Activated T-helper 1 cell treated with anti-CD3 and anti-CD28 coated beads, Interleukin-12 subunit alpha, Interleukin-12 subunit beta, Interleukin-2, Interleukin-4 antibody, amounts not matched to agents 30 ng/mL and 10 ng/mL and 1 ng/mL, durations not matched to agents 14 hours and 24 hours and 36 hours (primary cell): ENCODE results near the gene IREB2. TPM values are rescaled to one million over a fixed set of nuclear protein-coding genes. Genes with fewer than 3 reads are reported as not detected.

Experiments
- DNase-seq: peaks from one replicate; pipeline ENCODE4 v3.0.0; 2021; ENCODE audit warnings: low spot score
- H3K27ac Mint-ChIP-seq: one replicate; pipeline ENCODE4 v1.8.0; 2021; ENCODE audit warnings: mild to moderate bottlenecking, mixed read lengths
- H3K27me3 Mint-ChIP-seq: one replicate; pipeline ENCODE4 v1.8.0; 2022; ENCODE audit warnings: mild to moderate bottlenecking, moderate library complexity, mixed read lengths; ENCODE audit not compliant: insufficient read depth
- H3K36me3 Mint-ChIP-seq: one replicate; pipeline ENCODE4 v1.8.0; 2021; ENCODE audit warnings: low read depth, mixed read lengths
- H3K4me1 Mint-ChIP-seq: one replicate; pipeline ENCODE4 v1.8.0; 2021; ENCODE audit warnings: low read depth, mixed read lengths
- H3K4me3 Mint-ChIP-seq: one replicate; pipeline ENCODE4 v1.8.0; 2021; ENCODE audit warnings: mild to moderate bottlenecking, moderate library complexity, mixed read lengths
- H3K9me3 Mint-ChIP-seq: one replicate; pipeline ENCODE4 v1.8.0; 2021; ENCODE audit warnings: mixed read lengths
- intact Hi-C: fragments of 100-400 bp; cut with micrococcal nuclease; formaldehyde crosslinking; loops from one replicate; pipeline ENCODE4 v1.15.1; 2024
- total RNA-seq: library from RNA; stranded (reverse); gene quantifications from 2 replicates; pipeline ENCODE4 v1.2.3, GENCODE V29; 2022

The IREB2 gene, protein sequence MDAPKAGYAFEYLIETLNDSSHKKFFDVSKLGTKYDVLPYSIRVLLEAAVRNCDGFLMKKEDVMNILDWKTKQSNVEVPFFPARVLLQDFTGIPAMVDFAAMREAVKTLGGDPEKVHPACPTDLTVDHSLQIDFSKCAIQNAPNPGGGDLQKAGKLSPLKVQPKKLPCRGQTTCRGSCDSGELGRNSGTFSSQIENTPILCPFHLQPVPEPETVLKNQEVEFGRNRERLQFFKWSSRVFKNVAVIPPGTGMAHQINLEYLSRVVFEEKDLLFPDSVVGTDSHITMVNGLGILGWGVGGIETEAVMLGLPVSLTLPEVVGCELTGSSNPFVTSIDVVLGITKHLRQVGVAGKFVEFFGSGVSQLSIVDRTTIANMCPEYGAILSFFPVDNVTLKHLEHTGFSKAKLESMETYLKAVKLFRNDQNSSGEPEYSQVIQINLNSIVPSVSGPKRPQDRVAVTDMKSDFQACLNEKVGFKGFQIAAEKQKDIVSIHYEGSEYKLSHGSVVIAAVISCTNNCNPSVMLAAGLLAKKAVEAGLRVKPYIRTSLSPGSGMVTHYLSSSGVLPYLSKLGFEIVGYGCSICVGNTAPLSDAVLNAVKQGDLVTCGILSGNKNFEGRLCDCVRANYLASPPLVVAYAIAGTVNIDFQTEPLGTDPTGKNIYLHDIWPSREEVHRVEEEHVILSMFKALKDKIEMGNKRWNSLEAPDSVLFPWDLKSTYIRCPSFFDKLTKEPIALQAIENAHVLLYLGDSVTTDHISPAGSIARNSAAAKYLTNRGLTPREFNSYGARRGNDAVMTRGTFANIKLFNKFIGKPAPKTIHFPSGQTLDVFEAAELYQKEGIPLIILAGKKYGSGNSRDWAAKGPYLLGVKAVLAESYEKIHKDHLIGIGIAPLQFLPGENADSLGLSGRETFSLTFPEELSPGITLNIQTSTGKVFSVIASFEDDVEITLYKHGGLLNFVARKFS
- 98.0 and 103 TPM in 2 replicates for total RNA-seq

DNA sequence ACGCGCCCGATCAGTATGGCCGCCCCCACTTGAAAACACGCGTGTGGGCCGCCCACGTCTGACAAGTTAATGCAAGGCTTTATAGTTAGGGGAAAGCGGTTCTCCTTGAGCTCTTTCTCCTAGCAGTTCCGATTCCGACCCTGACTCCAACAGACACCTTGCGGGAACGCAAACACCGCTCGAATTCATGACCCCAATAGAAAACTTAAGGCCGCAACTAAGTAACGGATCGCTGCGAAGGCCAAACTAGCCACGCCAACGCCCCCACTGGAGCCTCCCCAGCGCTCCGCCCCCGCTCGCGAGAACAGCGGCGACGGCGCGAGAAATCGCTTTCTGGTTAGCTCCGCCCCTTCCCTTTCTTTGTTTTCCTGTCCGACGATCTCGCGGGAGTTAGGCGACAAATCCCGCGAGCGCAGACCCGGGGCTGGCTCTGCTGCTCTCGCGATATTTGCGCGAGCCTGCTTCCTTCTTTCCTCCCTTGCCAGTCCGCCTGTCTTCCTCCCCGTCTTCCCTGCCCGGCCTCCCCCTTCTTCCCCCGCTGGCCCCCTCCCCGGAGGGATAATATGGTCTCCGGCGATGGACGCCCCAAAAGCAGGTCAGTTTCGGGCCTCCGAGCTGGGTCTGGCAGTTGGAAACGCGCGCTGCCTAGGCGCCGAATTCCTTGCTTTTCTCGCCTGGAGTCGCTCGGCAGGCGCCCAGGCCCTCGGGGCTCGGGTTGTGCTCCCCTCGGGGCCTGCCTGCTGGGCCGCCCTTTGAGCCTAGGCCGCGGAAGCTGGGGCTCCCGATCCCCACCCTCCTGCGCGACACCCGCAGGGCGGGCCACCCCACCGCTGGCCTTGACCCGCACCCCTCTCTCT, at the start of gene IREB2:
IREB2 (plus strand) TSS at position 455 of the 857 bp plus-strand sequence; CDS start at position 577, 122 bp downstream.
- H3K4me1 Mint-ChIP-seq: peaks cover 40% of the 10 kb centered on the region
- intact Hi-C loops: loop anchor here (1.0 to 5.0 kb wide), 7 partner anchors 69 to 1506 kb away; partner anchors contain the start of genes HYKK, IDH3A, PSMA4 and RCN2
- H3K36me3 Mint-ChIP-seq: peaks cover 16% of the 10 kb centered on the region
- H3K27ac Mint-ChIP-seq: peak within 1 kb of the TSS; percentile 96
- DNase-seq: peak; percentile 98
- peak within 1 kb of the TSS; percentile 90 for H3K4me3 Mint-ChIP-seq
- no peaks in the 10 kb centered on the region for H3K9me3 Mint-ChIP-seq
- peaks cover 4% of the 10 kb centered on the region for H3K27me3 Mint-ChIP-seq

- Mint-ChIP-seq H3K4me3 (no peak overlapping the region), H3K27me3 (peaks cover 4% of the 10 kb centered on the region), H3K36me3 (no peaks in the 10 kb centered on the region), H3K4me1 (no peaks in the 10 kb centered on the region), H3K9me3 (no peaks in the 10 kb centered on the region), H3K27ac (no peak overlapping the region)
- intact Hi-C loops: no loop called here
- DNase-seq: no peak
Observed at GRCh38 chr15:78388865-78389264, 49.2 kb upstream of the IREB2 start.

DNA sequence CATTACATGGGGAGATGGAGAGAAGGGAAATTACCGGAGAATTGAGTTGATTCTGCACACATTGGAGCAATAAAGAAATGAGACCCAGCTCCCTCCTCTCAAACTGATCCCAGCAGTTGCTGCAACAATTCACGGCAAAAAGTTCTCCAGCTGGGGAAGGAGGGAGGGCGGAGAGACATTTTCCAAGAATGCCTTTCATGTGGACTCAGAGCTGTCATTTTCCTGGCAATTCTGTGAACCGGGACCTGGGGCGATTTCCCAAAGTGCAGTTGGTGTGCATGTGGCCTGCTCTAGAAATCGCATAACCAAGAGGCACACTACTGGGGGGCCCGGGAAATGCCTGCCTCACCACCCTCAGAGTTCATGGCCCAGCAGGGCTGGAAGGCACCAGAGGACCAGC, 48.7 kb upstream of the IREB2 start:
- Mint-ChIP-seq H3K4me3 (no peak overlapping the region), H3K4me1 (no peaks in the 10 kb centered on the region), H3K27ac (no peak overlapping the region), H3K36me3 (no peaks in the 10 kb centered on the region), H3K9me3 (no peaks in the 10 kb centered on the region), H3K27me3 (peaks cover 4% of the 10 kb centered on the region)
- intact Hi-C loops: no loop called here
- no peak for DNase-seq

DNA sequence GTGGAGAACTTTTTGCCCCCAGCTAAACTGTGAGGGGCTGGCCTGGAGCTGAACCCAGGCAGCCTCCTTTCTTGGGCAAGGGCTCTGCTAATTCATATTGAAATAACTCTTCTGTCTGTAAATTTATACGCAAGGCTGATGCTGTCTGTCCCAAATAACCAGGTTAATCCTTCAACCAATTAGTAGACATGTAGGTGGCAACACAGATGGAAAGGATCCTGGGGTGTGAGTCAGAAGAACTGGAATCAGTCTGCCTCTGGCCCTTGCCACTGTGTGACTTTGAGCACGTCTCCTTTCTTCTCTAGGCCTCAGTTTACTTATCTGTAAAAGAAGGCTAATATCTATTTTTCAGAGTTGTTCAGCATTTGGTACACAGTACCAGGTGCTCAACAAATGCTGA, 48.3 kb upstream of the IREB2 start:
- Mint-ChIP-seq H3K4me3 (no peak overlapping the region), H3K4me1 (no peaks in the 10 kb centered on the region), H3K27ac (no peak overlapping the region), H3K9me3 (no peaks in the 10 kb centered on the region), H3K36me3 (no peaks in the 10 kb centered on the region), H3K27me3 (peaks cover 4% of the 10 kb centered on the region)
- no peak for DNase-seq
- intact Hi-C loops: no loop called here

GRCh38 chr15:78390242-78390641, 47.8 kb upstream of the IREB2 start:
- H3K4me1 Mint-ChIP-seq: no peaks in the 10 kb centered on the region
- H3K9me3 Mint-ChIP-seq: no peaks in the 10 kb centered on the region
- intact Hi-C loops: no loop called here
- DNase-seq: no peak
- peaks cover 4% of the 10 kb centered on the region for H3K27me3 Mint-ChIP-seq
- H3K4me3 Mint-ChIP-seq: no peak overlapping the region
- H3K27ac Mint-ChIP-seq: no peak overlapping the region
- no peaks in the 10 kb centered on the region for H3K36me3 Mint-ChIP-seq

GRCh38 chr15:78390826-78391225, 47.2 kb upstream of the IREB2 start:
- H3K4me1 Mint-ChIP-seq: no peaks in the 10 kb centered on the region
- H3K4me3 Mint-ChIP-seq: no peak overlapping the region
- no peaks in the 10 kb centered on the region for H3K9me3 Mint-ChIP-seq
- no peaks in the 10 kb centered on the region for H3K36me3 Mint-ChIP-seq
- intact Hi-C loops: no loop called here
- DNase-seq: no peak
- H3K27ac Mint-ChIP-seq: no peak overlapping the region
- H3K27me3 Mint-ChIP-seq: peaks cover 4% of the 10 kb centered on the region

DNA sequence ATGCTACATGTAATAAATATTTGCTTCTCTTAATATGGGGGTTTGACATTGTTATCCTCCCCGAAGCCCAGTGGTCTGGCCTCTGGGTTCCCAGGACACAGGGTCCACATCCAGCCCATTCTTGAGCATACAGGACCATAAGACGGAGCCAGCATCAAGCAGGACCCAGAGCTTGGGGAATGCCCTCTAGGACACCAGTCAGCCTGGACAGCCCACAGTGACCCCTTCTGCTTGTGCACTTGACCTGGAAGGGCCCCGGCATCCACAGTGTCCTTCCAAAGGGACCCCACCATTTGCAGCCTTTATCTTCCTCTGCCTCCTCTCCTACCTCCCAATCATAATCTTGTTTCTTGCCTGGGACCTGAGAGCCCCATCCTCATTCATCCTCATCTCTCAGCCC, 46.2 kb upstream of the IREB2 start:
- no peak for DNase-seq
- Mint-ChIP-seq H3K4me3 (no peak overlapping the region), H3K27ac (no peak overlapping the region), H3K36me3 (no peaks in the 10 kb centered on the region), H3K9me3 (no peaks in the 10 kb centered on the region), H3K27me3 (peaks cover 2% of the 10 kb centered on the region), H3K4me1 (no peaks in the 10 kb centered on the region)
- intact Hi-C loops: no loop called here

GRCh38 chr15:78392430-78392829, 45.6 kb upstream of the IREB2 start:
- no peaks in the 10 kb centered on the region for H3K9me3 Mint-ChIP-seq
- intact Hi-C loops: no loop called here
- DNase-seq: no peak
- H3K27me3 Mint-ChIP-seq: peaks cover 2% of the 10 kb centered on the region
- H3K36me3 Mint-ChIP-seq: no peaks in the 10 kb centered on the region
- no peak overlapping the region for H3K27ac Mint-ChIP-seq
- no peak overlapping the region for H3K4me3 Mint-ChIP-seq
- H3K4me1 Mint-ChIP-seq: no peaks in the 10 kb centered on the region

GRCh38 chr15:78393137-78393536, 44.9 kb upstream of the IREB2 start:
- Mint-ChIP-seq H3K4me1 (no peaks in the 10 kb centered on the region), H3K4me3 (no peak overlapping the region), H3K27ac (no peak overlapping the region), H3K36me3 (no peaks in the 10 kb centered on the region), H3K27me3 (no peaks in the 10 kb centered on the region), H3K9me3 (no peaks in the 10 kb centered on the region)
- no peak for DNase-seq
- intact Hi-C loops: no loop called here

- H3K27ac Mint-ChIP-seq: no peak overlapping the region
- no peak for DNase-seq
Observed at GRCh38 chr15:78394026-78394425, 44.0 kb upstream of the IREB2 start.

DNA sequence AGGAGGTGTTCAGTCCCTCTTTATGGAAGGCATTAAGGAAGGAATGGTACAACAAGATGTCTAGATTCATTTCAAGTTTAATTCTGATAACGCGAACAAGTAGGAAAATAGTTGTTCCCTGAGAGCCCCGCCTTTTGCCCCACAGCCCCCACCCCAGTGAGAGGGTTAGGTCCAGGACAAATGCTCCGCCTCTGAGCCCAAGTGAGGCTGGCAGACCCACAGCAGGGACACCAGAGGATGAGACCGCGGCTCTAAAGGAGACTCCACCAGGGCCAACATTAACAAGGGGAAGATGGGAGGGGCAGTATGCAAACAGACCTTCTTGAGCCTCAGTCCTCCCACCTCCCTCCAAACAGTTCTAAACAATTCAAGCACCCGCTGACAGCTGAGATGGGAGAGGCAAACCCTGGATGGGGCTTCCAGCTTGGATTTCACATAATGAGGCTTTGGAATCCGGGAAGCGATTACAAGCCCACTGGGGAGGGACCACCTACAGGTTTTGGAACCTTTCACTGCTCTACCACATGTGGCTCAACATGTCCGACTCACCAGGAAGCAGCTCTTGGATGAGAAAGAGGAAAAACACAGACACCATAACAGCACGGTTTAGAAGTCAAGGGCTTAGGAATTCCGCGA, 42.9 kb upstream of the IREB2 start:
- no peaks in the 10 kb centered on the region for H3K36me3 Mint-ChIP-seq
- DNase-seq: no peak
- H3K4me3 Mint-ChIP-seq: no peak overlapping the region
- no peak overlapping the region for H3K27ac Mint-ChIP-seq
- no peaks in the 10 kb centered on the region for H3K27me3 Mint-ChIP-seq
- no peaks in the 10 kb centered on the region for H3K4me1 Mint-ChIP-seq
- H3K9me3 Mint-ChIP-seq: no peaks in the 10 kb centered on the region
- intact Hi-C loops: no loop called here

More at GRCh38 chr15:78394026-78394425, 44.0 kb upstream of the IREB2 start:
- H3K4me1 Mint-ChIP-seq: no peaks in the 10 kb centered on the region
- intact Hi-C loops: no loop called here
- H3K4me3 Mint-ChIP-seq: no peak overlapping the region
- no peaks in the 10 kb centered on the region for H3K36me3 Mint-ChIP-seq
- no peaks in the 10 kb centered on the region for H3K9me3 Mint-ChIP-seq
- H3K27me3 Mint-ChIP-seq: no peaks in the 10 kb centered on the region

GRCh38 chr15:78396186-78396814, 41.7 kb upstream of the IREB2 start:
- H3K36me3 Mint-ChIP-seq: no peaks in the 10 kb centered on the region
- H3K27ac Mint-ChIP-seq: no peak overlapping the region
- no peaks in the 10 kb centered on the region for H3K9me3 Mint-ChIP-seq
- H3K4me1 Mint-ChIP-seq: no peaks in the 10 kb centered on the region
- intact Hi-C loops: no loop called here
- no peak for DNase-seq
- H3K27me3 Mint-ChIP-seq: no peaks in the 10 kb centered on the region
- H3K4me3 Mint-ChIP-seq: no peak overlapping the region
